Measurements from ENCODE around the gene FBXW11. TPM values are rescaled to one million over a fixed set of nuclear protein-coding genes. Genes with fewer than 3 reads are reported as not detected.

FBXW11 gene
- total and polyA plus RNA-seq, 10 of the 15 experiments (the other 5 are each of a cell fraction or from before 2014, with no cell fraction given) = 4.3 to 61.5 (median 40.0) TPM

GRCh38 chr5:171924493-171925122 is 81.8 kb downstream of the FBXW11 start (continued):
- TF ChIP-seq ZNF687 (IDR thresholded peaks at IDR 0.05) = no peak
- TF ChIP-seq SIN3A (IDR thresholded peaks at IDR 0.05; ENCODE audit: low read depth, low read length) = no peak
- TF ChIP-seq LARP7 (IDR thresholded peaks at IDR 0.05) = no peak
- TF ChIP-seq STAT3 (IDR thresholded peaks at IDR 0.05; ENCODE audit: low read depth, low read length) = no peak
- no peak for TF ChIP-seq E2F4 (IDR thresholded peaks at IDR 0.05; ENCODE audit: low read depth, low read length)
- TF ChIP-seq RAD21 (IDR thresholded peaks at IDR 0.05; ENCODE audit: insufficient read depth, low read depth, low read length) = no peak
- TF ChIP-seq POU2F2 (IDR thresholded peaks at IDR 0.05; ENCODE audit: borderline replicate concordance, low read depth, low read length) = no peak
- TF ChIP-seq PAX5 (IDR thresholded peaks at IDR 0.05; ENCODE audit: borderline replicate concordance, low read depth, low read length) = no peak
- no peak for TF ChIP-seq ATF2 (IDR thresholded peaks at IDR 0.05; ENCODE audit: low read length)
- no peak for TF ChIP-seq ZBTB4 (CRISPR knock-in tag; IDR thresholded peaks at IDR 0.05)
- no peak for TF ChIP-seq USF1 (IDR thresholded peaks at IDR 0.05; ENCODE audit: borderline replicate concordance, extremely low read length, insufficient read depth, low read depth, low read length)
- TF ChIP-seq ZNF207 (IDR thresholded peaks at IDR 0.05; ENCODE audit: borderline replicate concordance) = no peak
- TF ChIP-seq YY1 (IDR thresholded peaks at IDR 0.05; ENCODE audit: low read depth, low read length) = no peak
